WERI-Rb-1 (cell line): Measurements from ENCODE around the gene IRX5.

Experiments
- DNase-seq: peaks from one replicate; pipeline ENCODE4 v3.0.0-alpha.2; 2020
- H3K27ac ChIP-seq: fragments of 250-450 bp; sonication (Bioruptor Pico); 2 replicates; pipeline ENCODE4 v1.5.1; 2020; ENCODE audit warnings: mild to moderate bottlenecking, moderate library complexity
- H3K27me3 ChIP-seq: fragments of 250-450 bp; sonication (Bioruptor Pico); 2 replicates; pipeline ENCODE4 v1.5.1; 2021; ENCODE audit warnings: mild to moderate bottlenecking, low read depth, moderate library complexity; ENCODE audit not compliant: insufficient read depth, severe bottlenecking
- H3K36me3 ChIP-seq: fragments of 250-450 bp; sonication (Bioruptor Pico); 2 replicates; pipeline ENCODE4 v1.5.1; 2020; ENCODE audit warnings: mild to moderate bottlenecking, moderate library complexity
- H3K4me3 ChIP-seq: 2 replicates; pipeline ENCODE4 v1.5.1; 2011; ENCODE audit warnings: low read depth, mild to moderate bottlenecking, control low read depth, low read length
- H3K9me3 ChIP-seq: fragments of 250-450 bp; sonication (Bioruptor Pico); 2 replicates; pipeline ENCODE4 v1.5.1; 2021; ENCODE audit warnings: mild to moderate bottlenecking, moderate library complexity; ENCODE audit not compliant: severe bottlenecking
- CTCF ChIP-seq: IDR thresholded peaks from 2 replicates; pipeline ENCODE4 v1.5.1; 2011; ENCODE audit warnings: low read depth, mild to moderate bottlenecking, control low read depth, inconsistent platforms, low read length

IRX5 gene

DNA sequence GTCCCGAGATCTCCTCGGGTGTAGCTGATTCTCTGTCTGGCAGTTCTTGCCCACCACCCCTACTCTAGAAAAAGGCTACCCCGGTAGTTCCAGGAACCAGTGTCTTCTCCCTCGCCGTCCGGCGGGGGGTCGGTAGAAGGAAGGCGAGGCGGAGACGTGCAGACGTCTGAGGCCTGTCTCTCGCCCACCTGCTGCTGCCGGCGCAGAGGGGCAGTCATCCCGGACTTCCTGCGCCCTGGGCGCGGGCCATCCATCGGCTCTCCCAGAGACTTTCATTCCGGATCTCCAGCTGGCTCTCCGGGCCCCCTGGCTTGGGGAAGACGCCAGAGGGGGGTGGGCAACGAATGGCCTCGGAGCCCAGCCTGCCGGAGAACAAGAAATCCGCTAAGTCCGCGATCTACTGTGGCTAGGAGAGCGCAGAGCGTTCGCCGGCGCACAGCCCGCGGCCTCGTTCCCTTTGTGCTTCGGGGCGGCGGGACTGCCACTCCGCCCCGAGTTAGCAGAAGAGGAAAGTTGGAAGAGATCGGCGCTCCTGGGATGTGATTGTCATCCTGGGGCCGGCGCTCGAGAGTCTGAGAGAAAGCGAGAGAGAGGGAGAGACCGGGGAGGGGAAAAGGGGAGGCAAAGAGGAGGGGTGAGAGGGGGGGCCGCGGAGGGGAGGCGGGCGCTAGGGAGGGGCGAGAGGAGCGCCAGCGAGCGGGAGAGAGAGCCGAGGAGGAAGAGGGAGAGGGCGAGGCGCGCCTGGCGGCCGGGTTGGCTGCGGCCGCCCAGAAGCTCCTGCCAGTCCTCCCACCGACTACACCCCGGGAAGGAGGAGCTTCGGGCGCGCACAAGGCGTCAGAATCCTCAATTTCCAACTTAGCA, at the start of gene IRX5:
Gene IRX5, plus strand, starts transcription at position 861 of the 864 bp plus-strand sequence. CDS start 334 bp downstream, outside the sequence.
- no peaks in the 10 kb centered on the region for H3K36me3 ChIP-seq
- H3K9me3 ChIP-seq: peaks cover 7% of the 10 kb centered on the region
- no peak within 1 kb of the TSS; the same call in 1 of the 2 replicates for H3K27ac ChIP-seq
- H3K27me3 ChIP-seq: peaks cover 22% of the 10 kb centered on the region
- peak within 1 kb of the TSS; percentile 59 for H3K4me3 ChIP-seq
- DNase-seq: peak; percentile 88
- TF ChIP-seq CTCF: no peak

DNA sequence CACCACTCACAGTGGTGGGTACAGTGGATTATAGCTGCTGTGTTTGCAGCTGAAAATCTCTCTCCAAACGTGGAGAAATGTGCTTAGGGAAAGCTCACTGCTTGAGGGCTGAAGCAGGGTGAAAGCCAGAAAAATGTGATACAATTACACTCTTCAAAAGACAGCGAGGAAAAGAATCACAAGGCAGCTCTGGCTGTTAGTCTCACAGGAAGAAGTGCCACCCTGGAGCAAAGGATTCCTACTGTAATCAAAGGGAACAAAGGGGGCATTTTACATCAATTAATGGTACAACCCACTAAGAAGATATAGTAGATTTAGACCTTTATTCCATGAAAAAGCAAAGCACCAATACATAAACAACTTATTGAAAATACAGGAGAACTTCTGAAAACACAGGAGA, 48.1 kb upstream of the IRX5 start:
- H3K36me3 ChIP-seq: no peaks in the 10 kb centered on the region
- peaks cover 6% of the 10 kb centered on the region for H3K9me3 ChIP-seq
- no peak for TF ChIP-seq CTCF
- DNase-seq: no peak
- H3K27me3 ChIP-seq: no peaks in the 10 kb centered on the region
- H3K27ac ChIP-seq: no peak overlapping the region
- H3K4me3 ChIP-seq: no peak overlapping the region

- H3K27ac ChIP-seq: no peak overlapping the region
- no peak for TF ChIP-seq CTCF
- H3K36me3 ChIP-seq: no peaks in the 10 kb centered on the region
- no peak overlapping the region for H3K4me3 ChIP-seq
- no peak for DNase-seq
- H3K9me3 ChIP-seq: peaks cover 6% of the 10 kb centered on the region
- H3K27me3 ChIP-seq: no peaks in the 10 kb centered on the region
These were observed 47.3 kb upstream of the IRX5 start for GRCh38 chr16:54883358-54883757.

GRCh38 chr16:54886078-54886477, 44.6 kb upstream of the IRX5 start:
- no peak for TF ChIP-seq CTCF
- peaks cover 6% of the 10 kb centered on the region for H3K9me3 ChIP-seq
- no peak for DNase-seq

GRCh38 chr16:54890381-54890780, 40.3 kb upstream of the IRX5 start:
- no peak for TF ChIP-seq CTCF
- DNase-seq: no peak

More at GRCh38 chr16:54886078-54886477, 44.6 kb upstream of the IRX5 start:
- no peak overlapping the region for H3K4me3 ChIP-seq
- H3K36me3 ChIP-seq: no peaks in the 10 kb centered on the region
- no peaks in the 10 kb centered on the region for H3K27me3 ChIP-seq
- H3K27ac ChIP-seq: no peak overlapping the region

More at GRCh38 chr16:54890381-54890780, 40.3 kb upstream of the IRX5 start:
- Histone ChIP-seq H3K27me3 (no peaks in the 10 kb centered on the region), H3K4me3 (no peak overlapping the region), H3K9me3 (peaks cover 6% of the 10 kb centered on the region), H3K27ac (no peak overlapping the region), H3K36me3 (no peaks in the 10 kb centered on the region)
